SK-N-SH (cell line): ENCODE results near the gene SLC31A1.

Experiments used
- CHD2 ChIP-seq: fragments of 150-350 bp; IDR thresholded peaks from 2 replicates; pipeline ENCODE4 v1.6.1; 2018; ENCODE audit warnings: low read length; ENCODE audit not compliant: partially characterized antibody
- EP300 ChIP-seq, 2 experiments: IDR thresholded peaks; 2 replicates each; pipeline versions ENCODE4 v1.4.0 to v1.6.1; 2012; ENCODE audit warnings: borderline replicate concordance in 1 of 2, low read depth in 1 of 2, low read length in 1 of 2
- NRF1 ChIP-seq: IDR thresholded peaks from 2 replicates; pipeline ENCODE4 v1.6.1; 2012; ENCODE audit warnings: low read depth, mild to moderate bottlenecking, low read length
- POLR2AphosphoS5 ChIP-seq: IDR thresholded peaks from 2 replicates; pipeline ENCODE4 v1.6.1; 2012; ENCODE audit warnings: low read depth, low read length
- RAD21 ChIP-seq: IDR thresholded peaks from 2 replicates; pipeline ENCODE4 v1.6.1; 2012; ENCODE audit warnings: mild to moderate bottlenecking, low read length
- SIN3A ChIP-seq: IDR thresholded peaks from 2 replicates; pipeline ENCODE4 v1.6.1; 2012; ENCODE audit warnings: low read depth, mild to moderate bottlenecking, low read length, moderate library complexity, borderline replicate concordance
- SMC3 ChIP-seq: IDR thresholded peaks from 2 replicates; pipeline ENCODE4 v1.6.1; 2012; ENCODE audit warnings: low read depth, low read length, improper control_type of control experiment
- USF1 ChIP-seq: IDR thresholded peaks from 2 replicates; pipeline ENCODE4 v1.4.0; 2012; ENCODE audit warnings: low read depth, borderline replicate concordance
- TF ChIP-seq, protein P1 (sequence below): fragments of 200-600 bp; sonication (generic); IDR thresholded peaks from 2 replicates; pipeline ENCODE4 v1.6.1; 2017; ENCODE audit warnings: antibody characterized with exemption, mild to moderate bottlenecking, moderate library complexity
- TF ChIP-seq, protein P2 (sequence below): fragments of 150-350 bp; IDR thresholded peaks from 2 replicates; pipeline ENCODE4 v1.6.1; 2016; ENCODE audit warnings: mild to moderate bottlenecking, low read depth, low read length
- TF ChIP-seq, protein P3 (sequence below): IDR thresholded peaks from 2 replicates; pipeline ENCODE4 v1.6.1; 2012; ENCODE audit warnings: mild to moderate bottlenecking, low read depth, low read length, moderate library complexity

DNA sequence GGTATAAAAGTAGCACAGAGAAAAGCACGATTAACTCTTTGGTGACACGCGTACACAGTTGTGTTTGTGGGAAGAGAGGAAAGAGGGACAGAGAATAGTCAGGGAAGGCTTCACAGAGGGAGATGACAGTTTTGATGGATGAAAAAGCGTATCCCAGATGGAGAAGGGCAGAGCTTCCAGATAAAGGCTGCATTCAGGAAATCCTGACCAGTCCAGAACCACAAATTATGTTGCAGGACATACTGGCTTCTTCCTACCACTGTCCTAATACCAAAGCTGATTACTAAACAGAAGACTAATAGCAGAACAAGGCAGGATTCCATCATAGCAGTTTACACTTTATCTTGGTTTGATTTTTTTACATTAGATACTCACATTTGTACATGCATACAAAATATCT is 36.1 kb upstream of the SLC31A1 start:
- TF ChIP-seq USF1, result no peak
- TF ChIP-seq RAD21, result no peak
- no peak for TF ChIP-seq NRF1
- TF ChIP-seq CHD2, result no peak
- TF ChIP-seq, protein P1, sequence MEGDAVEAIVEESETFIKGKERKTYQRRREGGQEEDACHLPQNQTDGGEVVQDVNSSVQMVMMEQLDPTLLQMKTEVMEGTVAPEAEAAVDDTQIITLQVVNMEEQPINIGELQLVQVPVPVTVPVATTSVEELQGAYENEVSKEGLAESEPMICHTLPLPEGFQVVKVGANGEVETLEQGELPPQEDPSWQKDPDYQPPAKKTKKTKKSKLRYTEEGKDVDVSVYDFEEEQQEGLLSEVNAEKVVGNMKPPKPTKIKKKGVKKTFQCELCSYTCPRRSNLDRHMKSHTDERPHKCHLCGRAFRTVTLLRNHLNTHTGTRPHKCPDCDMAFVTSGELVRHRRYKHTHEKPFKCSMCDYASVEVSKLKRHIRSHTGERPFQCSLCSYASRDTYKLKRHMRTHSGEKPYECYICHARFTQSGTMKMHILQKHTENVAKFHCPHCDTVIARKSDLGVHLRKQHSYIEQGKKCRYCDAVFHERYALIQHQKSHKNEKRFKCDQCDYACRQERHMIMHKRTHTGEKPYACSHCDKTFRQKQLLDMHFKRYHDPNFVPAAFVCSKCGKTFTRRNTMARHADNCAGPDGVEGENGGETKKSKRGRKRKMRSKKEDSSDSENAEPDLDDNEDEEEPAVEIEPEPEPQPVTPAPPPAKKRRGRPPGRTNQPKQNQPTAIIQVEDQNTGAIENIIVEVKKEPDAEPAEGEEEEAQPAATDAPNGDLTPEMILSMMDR, result no peak
- TF ChIP-seq SMC3, result no peak
- TF ChIP-seq, protein P2, sequence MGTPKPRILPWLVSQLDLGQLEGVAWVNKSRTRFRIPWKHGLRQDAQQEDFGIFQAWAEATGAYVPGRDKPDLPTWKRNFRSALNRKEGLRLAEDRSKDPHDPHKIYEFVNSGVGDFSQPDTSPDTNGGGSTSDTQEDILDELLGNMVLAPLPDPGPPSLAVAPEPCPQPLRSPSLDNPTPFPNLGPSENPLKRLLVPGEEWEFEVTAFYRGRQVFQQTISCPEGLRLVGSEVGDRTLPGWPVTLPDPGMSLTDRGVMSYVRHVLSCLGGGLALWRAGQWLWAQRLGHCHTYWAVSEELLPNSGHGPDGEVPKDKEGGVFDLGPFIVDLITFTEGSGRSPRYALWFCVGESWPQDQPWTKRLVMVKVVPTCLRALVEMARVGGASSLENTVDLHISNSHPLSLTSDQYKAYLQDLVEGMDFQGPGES, result no peak
- no peak for TF ChIP-seq EP300 (IDR thresholded peaks at IDR 0.05; ENCODE audit: borderline replicate concordance in 1 of 2, low read depth in 1 of 2, low read length in 1 of 2)
- TF ChIP-seq SIN3A, result no peak
- no peak for TF ChIP-seq POLR2AphosphoS5
- TF ChIP-seq, protein P3, sequence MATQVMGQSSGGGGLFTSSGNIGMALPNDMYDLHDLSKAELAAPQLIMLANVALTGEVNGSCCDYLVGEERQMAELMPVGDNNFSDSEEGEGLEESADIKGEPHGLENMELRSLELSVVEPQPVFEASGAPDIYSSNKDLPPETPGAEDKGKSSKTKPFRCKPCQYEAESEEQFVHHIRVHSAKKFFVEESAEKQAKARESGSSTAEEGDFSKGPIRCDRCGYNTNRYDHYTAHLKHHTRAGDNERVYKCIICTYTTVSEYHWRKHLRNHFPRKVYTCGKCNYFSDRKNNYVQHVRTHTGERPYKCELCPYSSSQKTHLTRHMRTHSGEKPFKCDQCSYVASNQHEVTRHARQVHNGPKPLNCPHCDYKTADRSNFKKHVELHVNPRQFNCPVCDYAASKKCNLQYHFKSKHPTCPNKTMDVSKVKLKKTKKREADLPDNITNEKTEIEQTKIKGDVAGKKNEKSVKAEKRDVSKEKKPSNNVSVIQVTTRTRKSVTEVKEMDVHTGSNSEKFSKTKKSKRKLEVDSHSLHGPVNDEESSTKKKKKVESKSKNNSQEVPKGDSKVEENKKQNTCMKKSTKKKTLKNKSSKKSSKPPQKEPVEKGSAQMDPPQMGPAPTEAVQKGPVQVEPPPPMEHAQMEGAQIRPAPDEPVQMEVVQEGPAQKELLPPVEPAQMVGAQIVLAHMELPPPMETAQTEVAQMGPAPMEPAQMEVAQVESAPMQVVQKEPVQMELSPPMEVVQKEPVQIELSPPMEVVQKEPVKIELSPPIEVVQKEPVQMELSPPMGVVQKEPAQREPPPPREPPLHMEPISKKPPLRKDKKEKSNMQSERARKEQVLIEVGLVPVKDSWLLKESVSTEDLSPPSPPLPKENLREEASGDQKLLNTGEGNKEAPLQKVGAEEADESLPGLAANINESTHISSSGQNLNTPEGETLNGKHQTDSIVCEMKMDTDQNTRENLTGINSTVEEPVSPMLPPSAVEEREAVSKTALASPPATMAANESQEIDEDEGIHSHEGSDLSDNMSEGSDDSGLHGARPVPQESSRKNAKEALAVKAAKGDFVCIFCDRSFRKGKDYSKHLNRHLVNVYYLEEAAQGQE, result no peak
